Endothelial cell of umbilical vein (primary cell): ENCODE results near the gene NKX6-2. TPM values are rescaled to one million over a fixed set of nuclear protein-coding genes. Genes with fewer than 3 reads are reported as not detected.

Experiments
- BruUV-seq: library from RNA; stranded (reverse); fragments of 400-500 nt; replicated peaks from 2 replicates; lab custom pipeline; 2021; lab: Mats Ljungman, UMichigan
- CTCF ChIA-PET: fragments of 300-600, 350-600 bp; sonication (Branson Sonifier 250); formaldehyde crosslinking; loops from one replicate; lab custom pipeline; 2021; ENCODE audit warnings: antibody characterized with exemption, inconsistent platforms; lab: Charles Lee
- POLR2A ChIA-PET: fragments of 300-600, 350-600 bp; sonication (Branson Sonifier 250); formaldehyde crosslinking; loops from one replicate; lab custom pipeline; 2021; ENCODE audit warnings: antibody characterized with exemption, inconsistent platforms; lab: Charles Lee
- DNase-seq: peaks from one replicate; pipeline ENCODE4 v3.0.0-alpha.2; 2011; ENCODE audit warnings: low read depth, low spot score
- FAIRE-seq: peaks from 2 replicates; lab custom pipeline; 2011; peaks lifted over from hg19 to GRCh38; lab: Jason Lieb, UNC
- H2AFZ ChIP-seq: 2 replicates; pipeline ENCODE4 v1.6.0; 2012; ENCODE audit warnings: low read depth, low read length, control low read depth, inconsistent platforms
- H3K27ac ChIP-seq: 2 replicates; pipeline ENCODE4 v1.5.1; 2011; ENCODE audit warnings: low read depth, mild to moderate bottlenecking, control low read depth, low read length, moderate library complexity; ENCODE audit not compliant: insufficient read depth
- H3K27me3 ChIP-seq, 2 experiments: 2 replicates each; pipeline versions ENCODE4 v1.6.0 to v1.6.1; 2011; ENCODE audit warnings: low read length in 2 of 2, mixed read lengths in 1 of 2; ENCODE audit not compliant: control insufficient read depth in 2 of 2, insufficient read depth in 2 of 2
- H3K36me3 ChIP-seq, 2 experiments: 2 replicates in 1 of 2; 3 replicates in 1 of 2; pipeline ENCODE4 v1.5.1; 2011; ENCODE audit warnings: low read length in 2 of 2, mild to moderate bottlenecking in 1 of 2, moderate library complexity in 1 of 2; ENCODE audit not compliant: control insufficient read depth in 2 of 2, insufficient read depth in 2 of 2; ENCODE audit errors: extremely low read depth in 1 of 2
- H3K4me1 ChIP-seq: 3 replicates; pipeline ENCODE4 v1.5.1; 2011; ENCODE audit warnings: mild to moderate bottlenecking, low read length; ENCODE audit not compliant: control insufficient read depth, insufficient read depth; ENCODE audit errors: extremely low read depth
- H3K4me2 ChIP-seq: 2 replicates; pipeline ENCODE4 v1.6.1; 2011; ENCODE audit warnings: low read length, control low read depth, mixed read lengths; ENCODE audit not compliant: insufficient read depth
- H3K4me3 ChIP-seq, 3 experiments: fragments of 200-600 bp in 1 of 3; sonication (generic), shearing (Covaris generic) in 1 of 3; replicated peaks in 1 of 3; 2 replicates each; pipeline ENCODE4 v1.5.1; 2011 to 2016; ENCODE audit warnings: control low read depth in 3 of 3, low read length in 3 of 3, mild to moderate bottlenecking in 2 of 3, inconsistent platforms in 1 of 3, low read depth in 1 of 3, moderate library complexity in 1 of 3; ENCODE audit not compliant: insufficient read depth in 1 of 3
- H3K79me2 ChIP-seq: 2 replicates; pipeline ENCODE4 v1.6.0; 2012; ENCODE audit warnings: low read length, inconsistent platforms; ENCODE audit not compliant: control insufficient read depth, insufficient read depth
- H3K9ac ChIP-seq: replicated peaks from 2 replicates; pipeline ENCODE3; 2011; ENCODE audit warnings: low read length, control low read depth; ENCODE audit not compliant: insufficient read depth; ENCODE audit errors: extremely low read depth
- H3K9me1 ChIP-seq: replicated peaks from 3 replicates; pipeline ENCODE4 v1.6.0; 2011; ENCODE audit warnings: mild to moderate bottlenecking, low read length; ENCODE audit not compliant: control insufficient read depth, insufficient read depth; ENCODE audit errors: extremely low read depth
- H3K9me3 ChIP-seq: replicated peaks from 2 replicates; pipeline ENCODE4 v1.5.1; 2012; ENCODE audit warnings: low read length, inconsistent platforms; ENCODE audit not compliant: control insufficient read depth, insufficient read depth
- H4K20me1 ChIP-seq: replicated peaks from 2 replicates; pipeline ENCODE3; 2011; ENCODE audit warnings: mild to moderate bottlenecking, low read length; ENCODE audit not compliant: control insufficient read depth, insufficient read depth; ENCODE audit errors: extremely low read depth
- EZH2 ChIP-seq: IDR thresholded peaks from 2 replicates; pipeline ENCODE4 v1.6.1; 2012; ENCODE audit warnings: borderline replicate concordance, low read depth, mild to moderate bottlenecking, moderate library complexity, low read length, inconsistent platforms; ENCODE audit not compliant: severe bottlenecking
- FOS ChIP-seq: IDR thresholded peaks from 2 replicates; pipeline ENCODE4 v1.6.1; 2011; ENCODE audit warnings: mild to moderate bottlenecking, low read length, moderate library complexity, borderline replicate concordance; ENCODE audit not compliant: insufficient read depth
- GATA2 ChIP-seq: IDR thresholded peaks from 2 replicates; pipeline ENCODE4 v1.7.0; 2011; ENCODE audit warnings: low read depth, mild to moderate bottlenecking, moderate library complexity, mixed read lengths, low read length; ENCODE audit not compliant: insufficient read length, insufficient read depth
- JUN ChIP-seq: IDR thresholded peaks from 2 replicates; pipeline ENCODE4 v1.6.1; 2011; ENCODE audit warnings: borderline replicate concordance, low read depth; ENCODE audit not compliant: insufficient read length, insufficient read depth
- MYC ChIP-seq: IDR thresholded peaks from one replicate; pipeline ENCODE4 v1.6.1; 2011; ENCODE audit warnings: mild to moderate bottlenecking, low read depth, low read length
- POLR2A ChIP-seq: IDR thresholded peaks from 2 replicates; pipeline ENCODE4 v1.6.1; 2012; ENCODE audit warnings: low read depth, mild to moderate bottlenecking, control low read depth, low read length
- POLR2AphosphoS5 ChIP-seq: IDR thresholded peaks from 2 replicates; pipeline ENCODE4 v1.6.1; 2012; ENCODE audit warnings: low read depth, mild to moderate bottlenecking, control low read depth, low read length, moderate library complexity; ENCODE audit not compliant: insufficient read depth
- dilution Hi-C: fragments of 300-500 bp; cut with MboI; formaldehyde crosslinking; loops from one replicate; pipeline ENCODE4 v1.15.0; 2019; ENCODE audit warnings: low sequenced_read_pairs; ENCODE audit not compliant: extremely low pct_ligation_motif_present
- intact Hi-C: fragments of 100-400 bp; cut with micrococcal nuclease; formaldehyde crosslinking; loops from one replicate; pipeline ENCODE4 v1.10.0; 2022
- polyA plus RNA-seq, 4 experiments: library from polyadenylated mRNA; depleted of rRNA in 3 of 4; stranded (reverse) in 3 of 4; unstranded in 1 of 4; fragments of >200 nt; gene quantifications; 2 replicates each; pipeline versions ENCODE4 v1.2.1 to v1.2.3, GENCODE V29; 2011 to 2012; ENCODE audit warnings: missing spikeins in 1 of 4
- total RNA-seq: library from RNA; stranded (reverse); gene quantifications from 2 replicates; pipeline ENCODE4 v1.2.3, GENCODE V29; 2021
- TF ChIP-seq, protein P1 (sequence below), 2 donors: IDR thresholded peaks; 1 replicate in 1 of 2; 2 replicates in 1 of 2; pipeline ENCODE4 v1.5.1; 2011; ENCODE audit warnings: low read length in 2 of 2, mild to moderate bottlenecking in 2 of 2, moderate library complexity in 2 of 2, control low read depth in 1 of 2, inconsistent platforms in 1 of 2, low read depth in 1 of 2; ENCODE audit not compliant: insufficient read depth in 1 of 2; ENCODE audit errors: extremely low read depth in 1 of 2
- TF ChIP-seq, protein P2 (sequence below): IDR thresholded peaks from 2 replicates; pipeline ENCODE4 v1.6.1; 2011; ENCODE audit not compliant: insufficient read depth, insufficient read length

Gene NKX6-2
- total and polyA plus RNA-seq, 2 donors (not counting 3 experiments of a cell fraction or from before 2014, with no cell fraction given): not detected

DNA sequence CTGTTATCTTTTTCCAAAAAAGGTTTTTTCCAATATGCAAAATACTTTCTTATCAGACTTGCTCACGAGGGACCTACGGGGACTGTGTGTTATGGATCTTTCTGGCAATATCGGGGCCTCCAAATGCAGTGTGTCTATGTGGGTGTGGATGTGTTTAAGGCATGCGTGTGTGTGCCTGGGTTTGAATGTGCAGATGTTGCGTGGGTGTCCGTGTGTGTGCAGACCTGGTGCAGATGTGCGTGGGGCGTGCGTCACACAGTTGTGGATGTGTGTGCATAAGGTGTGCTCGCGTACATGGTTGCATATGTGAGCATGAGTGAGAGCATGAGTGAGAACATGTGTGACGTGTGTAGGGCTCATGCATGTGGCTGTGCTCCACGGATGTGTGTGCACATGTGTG is 19.7 kb downstream of the NKX6-2 start:
- no peak for FAIRE-seq
- intact Hi-C loops: no loop called here

DNA sequence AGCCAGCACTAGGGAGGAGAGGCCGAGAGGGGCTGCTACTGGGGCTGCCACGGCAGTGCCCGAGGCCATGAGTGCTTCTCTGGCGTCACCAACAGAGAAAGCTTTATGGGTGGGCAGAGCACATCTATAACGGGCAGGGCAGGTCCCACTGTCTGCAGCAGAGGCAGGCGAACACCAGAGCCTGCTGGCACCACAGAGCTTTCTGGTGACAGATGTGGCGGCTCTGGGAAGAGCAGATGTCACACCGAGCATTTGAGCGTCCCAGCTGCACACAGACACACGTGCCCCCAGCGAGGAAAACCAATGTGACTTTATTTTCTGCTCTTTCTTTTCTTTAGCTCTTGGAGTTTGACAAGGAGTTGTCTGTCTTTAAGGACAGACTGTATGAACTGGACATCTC is 20.5 kb downstream of the NKX6-2 start:
- POLR2A ChIA-PET: no interaction called here
- H3K36me3 ChIP-seq: no peaks in the 10 kb centered on the region
- no peaks in the 10 kb centered on the region for H3K79me2 ChIP-seq
- no peak overlapping the region for H3K9ac ChIP-seq
- no peak overlapping the region for H2AFZ ChIP-seq
- CTCF ChIA-PET: no interaction called here
- TF ChIP-seq FOS (no peak), EZH2 (no peak), JUN (no peak), POLR2A (no peak), POLR2AphosphoS5 (no peak), MYC (no peak), GATA2 (no peak)
- TF ChIP-seq, protein P1, sequence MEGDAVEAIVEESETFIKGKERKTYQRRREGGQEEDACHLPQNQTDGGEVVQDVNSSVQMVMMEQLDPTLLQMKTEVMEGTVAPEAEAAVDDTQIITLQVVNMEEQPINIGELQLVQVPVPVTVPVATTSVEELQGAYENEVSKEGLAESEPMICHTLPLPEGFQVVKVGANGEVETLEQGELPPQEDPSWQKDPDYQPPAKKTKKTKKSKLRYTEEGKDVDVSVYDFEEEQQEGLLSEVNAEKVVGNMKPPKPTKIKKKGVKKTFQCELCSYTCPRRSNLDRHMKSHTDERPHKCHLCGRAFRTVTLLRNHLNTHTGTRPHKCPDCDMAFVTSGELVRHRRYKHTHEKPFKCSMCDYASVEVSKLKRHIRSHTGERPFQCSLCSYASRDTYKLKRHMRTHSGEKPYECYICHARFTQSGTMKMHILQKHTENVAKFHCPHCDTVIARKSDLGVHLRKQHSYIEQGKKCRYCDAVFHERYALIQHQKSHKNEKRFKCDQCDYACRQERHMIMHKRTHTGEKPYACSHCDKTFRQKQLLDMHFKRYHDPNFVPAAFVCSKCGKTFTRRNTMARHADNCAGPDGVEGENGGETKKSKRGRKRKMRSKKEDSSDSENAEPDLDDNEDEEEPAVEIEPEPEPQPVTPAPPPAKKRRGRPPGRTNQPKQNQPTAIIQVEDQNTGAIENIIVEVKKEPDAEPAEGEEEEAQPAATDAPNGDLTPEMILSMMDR (IDR thresholded peaks at IDR 0.05; ENCODE audit: extremely low read depth in 1 of 2, insufficient read depth in 1 of 2, low read depth in 1 of 2, low read length in 2 of 2): no peak
- TF ChIP-seq, protein P2, sequence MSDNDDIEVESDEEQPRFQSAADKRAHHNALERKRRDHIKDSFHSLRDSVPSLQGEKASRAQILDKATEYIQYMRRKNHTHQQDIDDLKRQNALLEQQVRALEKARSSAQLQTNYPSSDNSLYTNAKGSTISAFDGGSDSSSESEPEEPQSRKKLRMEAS: no peak
- no peaks in the 10 kb centered on the region for H3K27me3 ChIP-seq
- no peak overlapping the region for H3K4me2 ChIP-seq
- H3K9me3 ChIP-seq: no peaks in the 10 kb centered on the region
- no peak for FAIRE-seq
- BruUV-seq: no TSS peak
- intact Hi-C loops (no loop called here), dilution Hi-C loops (no loop called here)
- H3K9me1 ChIP-seq: no peaks in the 10 kb centered on the region
- no peaks in the 10 kb centered on the region for H3K4me1 ChIP-seq
- no peak overlapping the region for H3K4me3 ChIP-seq
- H3K27ac ChIP-seq: no peak overlapping the region
- no peak for DNase-seq
- no peaks in the 10 kb centered on the region for H4K20me1 ChIP-seq

More for the DNA sequence above, 19.7 kb downstream of the NKX6-2 start:
- dilution Hi-C loops: no loop called here
- no peak for TF ChIP-seq POLR2AphosphoS5
- no peak for TF ChIP-seq EZH2
- TF ChIP-seq JUN: no peak
- no peak for TF ChIP-seq GATA2
- TF ChIP-seq POLR2A: no peak
- TF ChIP-seq, protein P1 (IDR thresholded peaks at IDR 0.05; ENCODE audit: extremely low read depth in 1 of 2, insufficient read depth in 1 of 2, low read depth in 1 of 2, low read length in 2 of 2): no peak
- Histone ChIP-seq H3K36me3 (no peaks in the 10 kb centered on the region), H3K9me3 (no peaks in the 10 kb centered on the region), H3K27ac (no peak overlapping the region), H3K4me1 (no peaks in the 10 kb centered on the region), H3K4me2 (no peak overlapping the region), H2AFZ (no peak overlapping the region), H3K9ac (no peak overlapping the region), H3K79me2 (no peaks in the 10 kb centered on the region), H3K27me3 (no peaks in the 10 kb centered on the region), H3K9me1 (no peaks in the 10 kb centered on the region), H3K4me3 (no peak overlapping the region), H4K20me1 (no peaks in the 10 kb centered on the region)
- no peak for DNase-seq
- POLR2A ChIA-PET: no interaction called here
- CTCF ChIA-PET: no interaction called here
- no TSS peak for BruUV-seq
